ENCODE data around the gene PKNOX1.
"Not testable (repeated sequence)": the region's sequence is repeated elsewhere in the genome, so short reads cannot be mapped to it uniquely, and the experiment has no call there.

The PKNOX1 gene

GRCh38 chr21:42956824-42957630 lies 17.3 kb upstream of the PKNOX1 start:
- no peak for DNase-seq (ENCODE audit: low spot score)

- DNase-seq (ENCODE audit: low spot score): not testable (repeated sequence)
Measured at GRCh38 chr21:42958122-42958521, 16.2 kb upstream of the PKNOX1 start.

GRCh38 chr21:42959728-42960127 lies 14.6 kb upstream of the PKNOX1 start:
- no peak for DNase-seq (ENCODE audit: low spot score)

- no peak for DNase-seq (ENCODE audit: low spot score)
Measured at GRCh38 chr21:42962380-42963007, 11.9 kb upstream of the PKNOX1 start.

GRCh38 chr21:42964086-42964485 lies 10.3 kb upstream of the PKNOX1 start:
- no peak for DNase-seq (ENCODE audit: low spot score)

- no peak for DNase-seq (ENCODE audit: low spot score)
Measured at GRCh38 chr21:42964546-42965210, 9.7 kb upstream of the PKNOX1 start.

GRCh38 chr21:42965211-42965560 lies 9.2 kb upstream of the PKNOX1 start:
- no peak for DNase-seq (ENCODE audit: low spot score)

GRCh38 chr21:42967616-42968015 lies 6.7 kb upstream of the PKNOX1 start:
- DNase-seq (ENCODE audit: low spot score): not testable (repeated sequence)

- DNase-seq (ENCODE audit: low spot score): no peak
Measured at GRCh38 chr21:42969193-42969600, 5.2 kb upstream of the PKNOX1 start.

GRCh38 chr21:42970946-42971653 lies 3.3 kb upstream of the PKNOX1 start:
- no peak for DNase-seq (ENCODE audit: low spot score)

GRCh38 chr21:42971897-42972275 lies 2.5 kb upstream of the PKNOX1 start:
- DNase-seq (ENCODE audit: low spot score): no peak

- no peak for DNase-seq (ENCODE audit: low spot score)
Measured at GRCh38 chr21:42973309-42973990, 912 bp upstream of the PKNOX1 start.

- DNase-seq (ENCODE audit: low spot score): peak; percentile 40
Measured at GRCh38 chr21:42974832-42975820, 764 bp downstream of the PKNOX1 start.

- no peak for DNase-seq (ENCODE audit: low spot score)
Measured at GRCh38 chr21:42975886-42976608, 1.7 kb downstream of the PKNOX1 start.

GRCh38 chr21:42980312-42981213 lies 6.2 kb downstream of the PKNOX1 start:
- no peak for DNase-seq (ENCODE audit: low spot score)

GRCh38 chr21:42981214-42981523 lies 6.8 kb downstream of the PKNOX1 start:
- DNase-seq (ENCODE audit: low spot score): no peak

- no peak for DNase-seq (ENCODE audit: low spot score)
Measured at GRCh38 chr21:42981862-42982261, 7.5 kb downstream of the PKNOX1 start.

GRCh38 chr21:42983103-42983502 lies 8.7 kb downstream of the PKNOX1 start:
- peak; percentile 41 for DNase-seq (ENCODE audit: low spot score)

- DNase-seq (ENCODE audit: low spot score): no peak
Measured at GRCh38 chr21:42983869-42984268, 9.5 kb downstream of the PKNOX1 start.
